Activated naive CD8-positive, alpha-beta T cell (primary cell): ENCODE data around the gene ASGR1.
A peak's percentile ranks its signal among the peaks of the same experiment; 100 is the strongest.
"Not testable (repeated sequence)": the region's sequence is repeated elsewhere in the genome, so short reads cannot be mapped to it uniquely, and the experiment has no call there.

Experiments used
- H3K27ac Mint-ChIP-seq: one replicate; pipeline ENCODE4 v1.8.0; 2021; ENCODE audit warnings: mixed read lengths
- H3K27me3 Mint-ChIP-seq: one replicate; pipeline ENCODE4 v1.8.0; 2021; ENCODE audit warnings: mixed read lengths
- H3K36me3 Mint-ChIP-seq: one replicate; pipeline ENCODE4 v1.8.0; 2021; ENCODE audit warnings: mixed read lengths
- H3K4me1 Mint-ChIP-seq: one replicate; pipeline ENCODE4 v1.8.0; 2021; ENCODE audit warnings: low read depth, mixed read lengths
- H3K4me3 Mint-ChIP-seq: one replicate; pipeline ENCODE4 v1.8.0; 2021; ENCODE audit warnings: mild to moderate bottlenecking, mixed read lengths
- H3K9me3 Mint-ChIP-seq: one replicate; pipeline ENCODE4 v1.8.0; 2021; ENCODE audit warnings: low read depth, mixed read lengths

Gene ASGR1

GRCh38 chr17:7183433-7184090, 4.4 kb upstream of the ASGR1 start:
- H3K4me3 Mint-ChIP-seq, result no peak overlapping the region
- H3K27me3 Mint-ChIP-seq, result no peaks in the 10 kb centered on the region
- no peaks in the 10 kb centered on the region for H3K9me3 Mint-ChIP-seq
- no peaks in the 10 kb centered on the region for H3K4me1 Mint-ChIP-seq
- H3K36me3 Mint-ChIP-seq, result no peaks in the 10 kb centered on the region
- no peak overlapping the region for H3K27ac Mint-ChIP-seq

- H3K27ac Mint-ChIP-seq, H3K9me3 Mint-ChIP-seq, H3K36me3 Mint-ChIP-seq, H3K4me3 Mint-ChIP-seq, H3K27me3 Mint-ChIP-seq: not testable (repeated sequence)
- H3K4me1 Mint-ChIP-seq, result peaks cover 10% of the 10 kb centered on the region
These were observed 2.9 kb upstream of the ASGR1 start for GRCh38 chr17:7182101-7182500.

GRCh38 chr17:7178973-7179316, 225 bp downstream of the ASGR1 start:
- H3K4me1 Mint-ChIP-seq, result peaks cover 12% of the 10 kb centered on the region
- no peaks in the 10 kb centered on the region for H3K9me3 Mint-ChIP-seq
- no peak overlapping the region for H3K4me3 Mint-ChIP-seq
- H3K36me3 Mint-ChIP-seq, result no peaks in the 10 kb centered on the region
- no peaks in the 10 kb centered on the region for H3K27me3 Mint-ChIP-seq
- no peak overlapping the region for H3K27ac Mint-ChIP-seq

GRCh38 chr17:7177954-7178477, 1.2 kb downstream of the ASGR1 start:
- Mint-ChIP-seq H3K4me3 (peak overlapping the region; percentile 76), H3K9me3 (no peaks in the 10 kb centered on the region), H3K4me1 (peaks cover 14% of the 10 kb centered on the region), H3K27ac (no peak overlapping the region), H3K27me3 (no peaks in the 10 kb centered on the region), H3K36me3 (no peaks in the 10 kb centered on the region)

GRCh38 chr17:7177191-7177953, 1.8 kb downstream of the ASGR1 start:
- H3K36me3 Mint-ChIP-seq, result no peaks in the 10 kb centered on the region
- H3K27ac Mint-ChIP-seq, result no peak overlapping the region
- H3K27me3 Mint-ChIP-seq, result no peaks in the 10 kb centered on the region
- H3K9me3 Mint-ChIP-seq, result no peaks in the 10 kb centered on the region
- peaks cover 14% of the 10 kb centered on the region for H3K4me1 Mint-ChIP-seq
- peak overlapping the region; percentile 76 for H3K4me3 Mint-ChIP-seq

GRCh38 chr17:7176841-7177190, 2.4 kb downstream of the ASGR1 start:
- Mint-ChIP-seq H3K27ac (no peak overlapping the region), H3K27me3 (no peaks in the 10 kb centered on the region), H3K4me1 (peaks cover 14% of the 10 kb centered on the region), H3K9me3 (no peaks in the 10 kb centered on the region), H3K36me3 (no peaks in the 10 kb centered on the region), H3K4me3 (no peak overlapping the region)

- Mint-ChIP-seq H3K27ac (no peak overlapping the region), H3K4me3 (no peak overlapping the region), H3K9me3 (no peaks in the 10 kb centered on the region), H3K36me3 (no peaks in the 10 kb centered on the region), H3K27me3 (no peaks in the 10 kb centered on the region), H3K4me1 (peaks cover 14% of the 10 kb centered on the region)
These were observed 2.9 kb downstream of the ASGR1 start for GRCh38 chr17:7176107-7176840.

GRCh38 chr17:7175330-7175733, 3.8 kb downstream of the ASGR1 start:
- H3K4me1 Mint-ChIP-seq, result peaks cover 14% of the 10 kb centered on the region

GRCh38 chr17:7174603-7175326, 4.4 kb downstream of the ASGR1 start:
- peaks cover 14% of the 10 kb centered on the region for H3K4me1 Mint-ChIP-seq
- no peaks in the 10 kb centered on the region for H3K36me3 Mint-ChIP-seq
- H3K9me3 Mint-ChIP-seq, result no peaks in the 10 kb centered on the region
- H3K27me3 Mint-ChIP-seq, result no peaks in the 10 kb centered on the region
- H3K27ac Mint-ChIP-seq, result no peak overlapping the region
- no peak overlapping the region for H3K4me3 Mint-ChIP-seq

More at GRCh38 chr17:7175330-7175733, 3.8 kb downstream of the ASGR1 start:
- no peak overlapping the region for H3K27ac Mint-ChIP-seq
- H3K4me3 Mint-ChIP-seq, result no peak overlapping the region
- H3K36me3 Mint-ChIP-seq, result no peaks in the 10 kb centered on the region
- no peaks in the 10 kb centered on the region for H3K9me3 Mint-ChIP-seq
- H3K27me3 Mint-ChIP-seq, result no peaks in the 10 kb centered on the region

GRCh38 chr17:7173687-7174602, 5.2 kb downstream of the ASGR1 start:
- Mint-ChIP-seq H3K4me1 (peaks cover 14% of the 10 kb centered on the region), H3K27me3 (no peaks in the 10 kb centered on the region), H3K4me3 (no peak overlapping the region), H3K9me3 (no peaks in the 10 kb centered on the region), H3K36me3 (peaks cover 2% of the 10 kb centered on the region), H3K27ac (no peak overlapping the region)

GRCh38 chr17:7172522-7173191, 6.5 kb downstream of the ASGR1 start:
- H3K9me3 Mint-ChIP-seq, H3K4me1 Mint-ChIP-seq, H3K4me3 Mint-ChIP-seq: not testable (repeated sequence)

GRCh38 chr17:7169565-7169908, 9.6 kb downstream of the ASGR1 start:
- H3K27ac Mint-ChIP-seq, H3K27me3 Mint-ChIP-seq, H3K9me3 Mint-ChIP-seq, H3K36me3 Mint-ChIP-seq, H3K4me3 Mint-ChIP-seq, H3K4me1 Mint-ChIP-seq: not testable (repeated sequence)

More at GRCh38 chr17:7172522-7173191, 6.5 kb downstream of the ASGR1 start:
- H3K27me3 Mint-ChIP-seq, H3K27ac Mint-ChIP-seq, H3K36me3 Mint-ChIP-seq: not testable (repeated sequence)

- not testable (repeated sequence) for H3K27me3 Mint-ChIP-seq, H3K27ac Mint-ChIP-seq, H3K4me1 Mint-ChIP-seq, H3K36me3 Mint-ChIP-seq, H3K9me3 Mint-ChIP-seq, H3K4me3 Mint-ChIP-seq
These were observed 10.2 kb downstream of the ASGR1 start for GRCh38 chr17:7168841-7169564.
